ENCODE measurements around the gene QKI.
"Not testable (repeated sequence)": the region's sequence is repeated elsewhere in the genome, so short reads cannot be mapped to it uniquely, and the experiment has no call there.

Gene QKI

GRCh38 chr6:163589387-163589786 is 174.9 kb downstream of the QKI start:
- H3K36me3 ChIP-seq (ENCODE audit: control insufficient read depth in 2 of 2, insufficient read depth in 1 of 2, low read length in 2 of 2): no peaks in the 10 kb centered on the region
- H3K27ac ChIP-seq (ENCODE audit: extremely low read depth, low read depth, low read length): no peak overlapping the region
- no peaks in the 10 kb centered on the region for H3K9me3 ChIP-seq (ENCODE audit: control insufficient read depth, insufficient read depth, low read depth, low read length)
- no peaks in the 10 kb centered on the region for H3K4me1 ChIP-seq (ENCODE audit: control insufficient read depth, insufficient read depth, low read length)
- TF ChIP-seq KLF16 (tag by site-specific recombination; IDR thresholded peaks at IDR 0.05) (no peak), ZNF341 (tag by site-specific recombination; IDR thresholded peaks at IDR 0.05; ENCODE audit: low read depth) (no peak), ZFP69B (tag by site-specific recombination; IDR thresholded peaks at IDR 0.05) (no peak), ZNF292 (tag by site-specific recombination; IDR thresholded peaks at IDR 0.05; ENCODE audit: borderline replicate concordance, low read depth) (no peak), ZNF239 (tag by site-specific recombination; IDR thresholded peaks at IDR 0.05) (no peak), ZNF785 (tag by site-specific recombination; IDR thresholded peaks at IDR 0.05) (no peak), KLF10 (tag by site-specific recombination; IDR thresholded peaks at IDR 0.05) (no peak), ZNF580 (tag by site-specific recombination; IDR thresholded peaks at IDR 0.05) (no peak), GLI4 (tag by site-specific recombination; IDR thresholded peaks at IDR 0.05) (no peak), BCL11A (tag by site-specific recombination; IDR thresholded peaks at IDR 0.05; ENCODE audit: low read depth) (no peak), KLF9 (tag by site-specific recombination; IDR thresholded peaks at IDR 0.05; ENCODE audit: low read depth) (no peak), ZNF157 (tag by site-specific recombination; IDR thresholded peaks at IDR 0.05) (no peak), KLF8 (tag by site-specific recombination; IDR thresholded peaks at IDR 0.05) (no peak), REPIN1 (tag by site-specific recombination; IDR thresholded peaks at IDR 0.05; ENCODE audit: low read depth) (no peak), PRDM2 (tag by site-specific recombination; IDR thresholded peaks at IDR 0.05; ENCODE audit: borderline replicate concordance) (no peak), ZNF654 (tag by site-specific recombination; IDR thresholded peaks at IDR 0.05; ENCODE audit: low read depth) (no peak)
- CTCF ChIA-PET: no interaction called here
- H3K4me3 ChIP-seq (ENCODE audit: low read depth, low read length): no peak overlapping the region
- POLR2A ChIA-PET: no interaction called here

- H3K36me3 ChIP-seq (ENCODE audit: control insufficient read depth in 2 of 2, insufficient read depth in 1 of 2, low read length in 2 of 2); CTCF ChIA-PET; H3K9me3 ChIP-seq (ENCODE audit: control insufficient read depth, insufficient read depth, low read depth, low read length); H3K4me1 ChIP-seq (ENCODE audit: control insufficient read depth, insufficient read depth, low read length); H3K4me3 ChIP-seq (ENCODE audit: low read depth, low read length); POLR2A ChIA-PET; H3K27ac ChIP-seq (ENCODE audit: extremely low read depth, low read depth, low read length): not testable (repeated sequence)
These were observed 175.6 kb downstream of the QKI start for GRCh38 chr6:163590132-163590531.

- Histone ChIP-seq H3K9me3 (ENCODE audit: control insufficient read depth, insufficient read depth, low read depth, low read length) (no peaks in the 10 kb centered on the region), H3K4me3 (ENCODE audit: low read depth, low read length) (no peak overlapping the region), H3K36me3 (ENCODE audit: control insufficient read depth in 2 of 2, insufficient read depth in 1 of 2, low read length in 2 of 2) (no peaks in the 10 kb centered on the region), H3K4me1 (ENCODE audit: control insufficient read depth, insufficient read depth, low read length) (no peaks in the 10 kb centered on the region), H3K27ac (ENCODE audit: extremely low read depth, low read depth, low read length) (no peak overlapping the region)
- CTCF ChIA-PET: no interaction called here
- TF ChIP-seq SETDB1 (IDR thresholded peaks at IDR 0.05; ENCODE audit: insufficient read length, low read length) (peak; percentile 75), ZNF366 (tag by site-specific recombination; conservative IDR thresholded peaks at IDR 0.05) (no peak)
- POLR2A ChIA-PET: no interaction called here
These were observed 178.4 kb downstream of the QKI start for GRCh38 chr6:163592872-163593271.

Measured in HEK293 (cell line).